IPS-11a (cell line): ENCODE data around the gene SNED1.
A peak's percentile ranks its signal among the peaks of the same experiment; 100 is the strongest.

ENCODE experiments used
- H3K4me3 ChIP-seq: one replicate; pipeline ENCODE4 v1.5.1; 2013; ENCODE audit warnings: low read depth, low read length, control low read depth

Gene SNED1

DNA sequence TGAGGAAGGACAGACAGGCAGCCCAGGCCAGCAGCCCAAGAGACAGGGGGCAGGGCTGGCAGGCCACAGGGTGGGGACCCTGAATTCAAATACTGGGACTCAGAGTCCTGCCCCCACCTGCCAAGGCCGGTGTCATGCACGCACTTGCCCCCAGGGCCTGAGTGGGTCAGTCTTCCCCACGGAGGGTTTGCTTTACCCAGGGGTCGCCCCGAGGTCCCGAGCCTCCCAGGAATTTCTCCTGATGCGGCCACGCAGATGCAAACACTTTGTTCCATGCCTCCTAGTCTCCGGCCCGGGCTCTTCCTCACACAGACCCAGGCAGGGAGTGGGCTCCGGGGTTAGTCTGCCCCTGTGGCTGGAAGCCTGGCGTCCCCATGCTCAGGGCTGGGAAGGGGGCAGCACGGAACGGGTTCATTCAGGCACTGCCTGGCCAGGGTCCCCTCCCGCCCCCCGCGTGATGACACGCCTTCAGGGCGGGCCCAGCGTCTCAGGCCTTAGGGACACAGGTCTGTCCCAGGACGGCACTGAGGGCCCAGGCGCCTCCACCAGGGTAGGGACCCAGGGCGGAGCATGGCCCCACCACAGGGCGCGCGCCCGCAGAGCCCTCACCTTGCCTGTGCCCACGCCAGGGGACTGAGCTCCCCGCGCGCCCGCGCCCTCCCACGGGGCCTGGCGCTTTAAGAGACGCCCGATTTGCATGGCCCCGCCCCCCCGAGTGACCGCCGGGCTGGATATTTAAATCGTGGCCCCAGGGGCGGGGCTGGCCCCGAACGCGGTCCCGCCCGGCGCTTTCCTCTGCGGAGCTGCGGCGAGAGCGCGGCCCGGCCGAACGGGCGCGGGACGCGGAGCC is at the start of gene SNED1:
SNED1 (plus strand) TSS at position 763 of the 850 bp plus-strand sequence. CDS start 220 bp downstream, outside the sequence.
- H3K4me3 ChIP-seq: peak within 1 kb of the TSS; percentile 43

- no peak overlapping the region for H3K4me3 ChIP-seq
Measured at GRCh38 chr2:240948905-240949790, 49.3 kb upstream of the SNED1 start.

DNA sequence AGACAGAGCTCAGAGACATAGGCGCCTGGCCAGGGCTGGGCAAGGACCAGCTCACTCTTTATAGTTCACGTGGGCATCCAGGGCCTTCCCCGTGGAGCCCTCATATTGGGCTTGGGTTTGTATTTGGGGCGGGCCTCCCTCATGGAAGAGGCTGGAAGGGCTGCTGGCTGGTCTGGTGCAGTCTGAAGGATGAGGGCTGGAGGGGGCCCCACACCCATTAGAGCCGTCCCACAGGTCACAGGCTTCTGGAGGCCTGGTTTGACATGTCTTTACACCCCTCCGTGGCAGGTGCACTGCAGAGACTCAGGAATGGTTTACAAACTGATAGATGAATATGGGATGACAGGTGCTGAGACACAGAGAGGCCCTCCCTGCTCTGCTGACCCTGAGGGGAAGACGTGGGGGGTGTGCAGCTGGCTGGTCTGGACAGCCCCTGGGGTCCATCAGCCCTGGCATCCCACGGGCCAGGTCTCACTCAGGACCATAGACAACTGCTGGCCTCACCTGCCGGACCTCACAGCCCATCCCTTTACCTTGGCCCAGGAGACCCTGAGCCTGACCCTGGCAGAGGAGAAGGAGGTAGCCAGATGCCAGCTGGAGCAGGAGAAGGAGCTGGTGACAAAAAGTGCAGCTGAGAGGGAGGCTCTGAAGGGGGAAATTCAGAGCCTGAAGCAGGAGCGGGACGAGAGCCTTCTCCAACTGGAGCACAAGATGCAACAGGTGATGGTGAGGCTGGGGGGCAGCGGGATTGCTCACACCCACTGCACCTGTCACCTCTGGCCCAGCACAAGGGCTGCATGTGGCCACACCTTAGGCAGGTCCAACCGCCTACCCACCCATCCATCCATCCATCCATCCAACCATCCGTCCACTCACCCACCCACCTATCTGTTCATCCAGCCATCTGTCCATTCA is 48.4 kb upstream of the SNED1 start:
- H3K4me3 ChIP-seq: no peak overlapping the region

- H3K4me3 ChIP-seq: no peak overlapping the region
Measured at GRCh38 chr2:240951045-240951594, 47.3 kb upstream of the SNED1 start.

GRCh38 chr2:240952496-240953246 is 45.7 kb upstream of the SNED1 start:
- no peak overlapping the region for H3K4me3 ChIP-seq

DNA sequence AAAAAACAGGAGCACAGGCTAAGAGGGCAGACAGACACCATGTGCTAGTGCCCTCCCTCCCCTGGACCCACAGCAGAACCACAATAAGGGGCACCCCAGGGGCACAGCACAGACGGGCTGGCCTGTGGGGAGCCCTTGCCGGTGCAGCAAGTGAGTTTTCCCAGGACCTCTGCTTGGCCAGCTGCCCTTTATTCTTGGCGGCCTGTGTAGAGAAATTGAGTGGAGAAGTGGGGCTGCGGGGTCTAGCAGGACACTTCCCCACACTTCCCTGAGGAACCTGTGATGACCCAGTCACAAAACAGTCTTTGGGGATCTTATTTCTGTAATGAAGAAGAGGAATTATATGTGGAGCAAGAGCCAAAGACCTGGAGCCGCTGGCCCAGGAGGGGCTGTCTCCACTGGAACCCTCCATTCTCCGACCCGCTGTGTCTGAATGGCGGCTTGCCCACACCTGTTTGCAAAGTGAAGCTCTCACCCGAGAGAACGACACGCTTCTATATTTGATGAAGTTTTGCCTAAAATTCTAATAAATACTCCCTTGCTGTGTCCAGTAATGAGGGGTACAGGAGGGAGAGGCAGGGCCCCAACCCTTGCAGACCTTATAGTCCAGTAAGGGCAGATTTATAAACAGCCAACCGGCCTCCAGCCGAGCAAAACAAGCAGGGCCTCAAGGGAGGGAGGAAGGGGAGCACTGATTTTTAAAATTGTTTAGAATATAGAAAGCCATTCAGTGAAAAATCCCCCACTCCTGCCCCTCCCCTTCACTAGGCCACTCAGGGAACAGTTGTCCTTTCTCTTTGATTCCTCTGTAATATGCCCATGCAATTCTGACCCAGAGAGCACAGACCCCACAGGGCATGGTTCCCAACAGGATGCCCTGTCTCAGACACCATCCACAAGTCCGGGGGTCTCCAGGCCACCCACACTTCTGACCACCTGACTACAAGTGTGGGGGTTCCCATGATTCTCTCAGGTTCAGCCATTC is 44.7 kb upstream of the SNED1 start:
- no peak overlapping the region for H3K4me3 ChIP-seq

DNA sequence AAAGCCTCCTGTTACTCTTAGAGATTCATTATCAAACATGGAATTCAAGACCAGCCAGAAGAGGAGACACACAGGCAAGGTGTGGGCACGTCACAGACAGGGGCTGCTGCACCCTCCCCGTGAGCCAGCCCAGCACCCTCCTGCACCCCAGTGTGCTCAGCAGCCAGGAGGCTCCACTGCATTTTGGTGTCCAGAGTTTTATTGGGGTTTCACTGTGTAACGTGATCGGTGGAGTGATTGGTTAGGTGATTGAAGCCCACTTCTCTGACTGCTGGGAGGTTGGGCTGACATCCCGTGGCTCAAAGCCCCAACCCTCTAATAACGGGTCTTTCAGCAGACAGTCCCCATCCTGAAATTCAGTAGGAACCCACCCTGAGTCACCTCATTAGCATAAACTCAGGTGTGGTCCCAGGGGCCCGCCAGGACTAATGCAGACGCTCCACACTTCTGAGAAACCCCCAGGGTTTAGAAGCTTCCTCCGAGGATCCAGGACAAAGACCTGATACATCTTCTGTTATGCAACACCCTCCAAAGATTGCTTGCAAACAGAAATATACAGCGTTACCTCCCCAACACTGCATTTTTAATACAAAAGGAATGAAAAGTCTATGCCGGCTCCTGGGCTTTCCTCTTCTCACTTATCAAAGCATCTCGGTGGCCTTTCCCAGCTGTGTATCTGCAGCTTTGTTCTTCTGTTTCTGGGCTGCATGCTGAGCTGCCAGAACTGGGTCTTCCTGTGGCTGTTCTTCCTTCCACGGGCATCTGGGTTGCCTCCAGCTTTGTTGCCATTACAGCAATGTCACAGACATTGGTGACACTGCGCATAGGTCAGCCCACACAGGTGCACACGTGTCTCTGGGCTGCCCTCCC is 43.7 kb upstream of the SNED1 start:
- no peak overlapping the region for H3K4me3 ChIP-seq

- H3K4me3 ChIP-seq: no peak overlapping the region
Measured at GRCh38 chr2:240955306-240956170, 42.9 kb upstream of the SNED1 start.

DNA sequence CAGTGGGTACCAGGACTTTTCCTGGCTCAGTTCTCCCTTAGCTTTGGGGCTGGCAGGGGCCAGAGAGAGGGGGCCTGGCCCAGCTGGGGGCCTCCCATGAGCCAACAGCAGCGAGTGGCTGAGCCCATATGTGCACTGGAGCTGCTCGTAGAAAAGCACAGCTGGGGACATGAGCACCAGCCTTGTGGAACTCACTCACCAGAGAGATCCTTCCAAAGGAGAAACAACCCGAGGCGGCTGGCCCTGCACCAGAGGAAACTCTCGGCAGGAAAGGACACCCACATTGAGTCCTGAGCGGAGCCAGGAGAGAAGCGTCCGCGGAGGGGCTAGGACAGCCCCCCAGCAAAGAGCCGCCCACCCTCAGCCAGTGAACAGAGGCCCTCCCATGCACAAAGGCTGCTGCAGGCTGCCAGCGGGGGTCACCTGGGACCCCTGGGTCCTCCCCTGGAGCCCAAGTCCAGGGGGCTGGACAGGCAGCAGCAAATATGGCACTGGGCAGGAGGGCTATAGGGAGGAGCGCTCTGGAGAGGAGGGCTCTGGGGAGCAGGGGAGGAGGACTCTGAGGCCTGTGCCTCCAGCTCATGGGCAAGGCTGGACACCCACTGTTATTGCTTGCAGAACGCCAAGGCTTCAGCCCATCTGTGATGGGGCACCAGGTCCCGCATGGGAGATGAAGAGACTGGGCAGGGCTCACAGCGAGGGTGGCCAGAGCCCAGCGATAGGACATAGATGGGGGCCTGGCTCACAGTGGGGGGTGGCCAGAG is 42.1 kb upstream of the SNED1 start:
- H3K4me3 ChIP-seq: no peak overlapping the region

GRCh38 chr2:240956935-240957655 is 41.3 kb upstream of the SNED1 start:
- no peak overlapping the region for H3K4me3 ChIP-seq

DNA sequence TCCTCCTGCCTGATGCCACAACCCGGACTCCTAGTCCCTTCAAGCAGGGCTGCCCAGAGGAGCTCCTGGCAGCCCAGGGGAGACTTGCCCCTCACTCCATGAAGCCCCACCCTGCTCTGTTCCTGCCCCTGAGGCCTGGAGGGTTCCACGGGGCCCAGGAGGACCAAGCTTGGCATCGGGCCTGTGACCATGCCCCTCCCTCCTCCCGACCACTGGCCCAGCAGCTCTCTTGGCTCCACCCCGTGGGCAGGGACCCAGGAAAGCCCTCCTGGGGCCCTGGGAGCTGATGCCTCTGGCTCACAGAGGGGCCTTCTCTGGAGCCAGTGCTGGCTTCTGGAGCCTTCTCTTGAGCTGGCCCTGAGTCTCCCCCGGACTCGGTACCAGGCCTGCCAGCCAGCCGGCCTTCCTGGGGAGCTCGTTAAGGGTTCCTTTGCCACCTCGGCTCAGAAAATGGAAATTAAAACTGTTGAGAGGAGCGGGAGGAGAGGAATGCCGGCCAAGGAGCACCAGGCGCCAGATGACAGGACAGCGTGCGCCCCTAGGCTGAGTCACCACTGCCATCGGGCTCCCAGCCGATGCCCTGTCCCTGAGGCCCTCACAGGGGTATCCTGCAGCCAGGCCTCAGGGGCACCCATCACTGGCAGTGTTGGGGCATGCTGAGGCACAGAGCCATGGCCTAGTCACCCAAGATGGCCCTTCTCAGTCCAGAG is 40.6 kb upstream of the SNED1 start:
- no peak overlapping the region for H3K4me3 ChIP-seq

- no peak overlapping the region for H3K4me3 ChIP-seq
Measured at GRCh38 chr2:240958366-240959213, 39.8 kb upstream of the SNED1 start.

DNA sequence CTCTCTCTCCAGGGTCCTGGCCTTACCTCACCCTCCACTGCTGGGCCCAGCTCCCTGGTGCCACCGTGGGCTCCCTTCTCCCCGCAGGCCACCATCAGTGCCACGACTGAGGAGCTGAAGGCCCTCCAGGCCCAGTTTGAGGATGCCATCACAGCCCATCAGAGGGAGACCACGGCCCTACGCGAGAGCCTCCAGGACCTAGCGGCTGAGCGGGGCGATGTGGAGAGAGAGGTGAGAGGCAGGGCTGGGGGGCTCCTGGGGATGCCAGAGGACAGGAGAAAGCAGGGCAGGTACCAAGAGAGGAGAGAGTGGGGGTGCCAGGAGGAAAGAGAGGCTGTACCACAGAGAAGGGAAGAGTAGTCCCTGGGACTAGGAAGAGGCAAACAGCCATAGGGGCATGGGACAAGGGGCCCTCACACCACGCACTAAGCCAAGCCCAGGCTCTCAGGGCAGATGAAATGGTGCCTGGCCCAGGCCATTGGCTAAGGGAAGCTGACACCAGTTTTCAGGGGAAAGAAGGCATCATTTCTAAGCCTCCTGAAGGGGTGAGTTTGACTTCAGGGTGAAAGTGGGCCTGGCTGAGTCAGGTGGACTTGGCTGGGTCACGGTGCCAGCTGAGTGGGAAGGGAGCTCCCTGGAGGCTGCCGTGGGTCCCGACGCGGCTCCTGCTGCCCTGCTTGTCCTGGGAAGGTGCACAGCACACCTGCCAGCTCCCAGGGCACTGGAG is 39.0 kb upstream of the SNED1 start:
- no peak overlapping the region for H3K4me3 ChIP-seq
